ENCODE results near the gene SLC6A16. TPM values are rescaled to one million over a fixed set of nuclear protein-coding genes. Genes with fewer than 3 reads are reported as not detected.

Gene SLC6A16
- total RNA-seq, 1 experiment from 2014 or later, result 5.0 TPM

- BruUV-seq (replicated peaks), result no TSS peak
- intact Hi-C loops (cut with micrococcal nuclease), result no loop called here
- H3K79me2 ChIP-seq (ENCODE audit: insufficient read depth, low read length), result no peaks in the 10 kb centered on the region
- ChIA-PET POLR2A (no interaction called here), CTCF (no interaction called here), RAD21 (ENCODE audit: low non-redundant PET in 1 of 2, low total read pairs in 2 of 2, uncharacterized antibody in 2 of 2, unreplicated experiment in 2 of 2) (no interaction called here)
- H3K4me3 ChIP-seq (replicated peaks in 1 of 2; ENCODE audit: low read depth in 1 of 2, low read length in 2 of 2), result no peak overlapping the region
- no peak overlapping the region for H3K9ac ChIP-seq (ENCODE audit: low read length)
- H3K4me1 ChIP-seq (ENCODE audit: control insufficient read depth in 1 of 2, insufficient read depth in 2 of 2, low read length in 2 of 2), result peaks cover 0 to 6% of the 10 kb centered on the region in 2 experiments; a peak in 1 of 4 replicates
- no peaks in the 10 kb centered on the region for H3K9me3 ChIP-seq (ENCODE audit: control insufficient read depth in 1 of 2, insufficient read depth in 1 of 2, low read depth in 1 of 2, low read length in 2 of 2)
- H3K4me2 ChIP-seq (ENCODE audit: low read length), result no peak overlapping the region
- H3K36me3 ChIP-seq (ENCODE audit: control insufficient read depth in 1 of 2, insufficient read depth in 2 of 2, low read length in 2 of 2), result peaks cover 11 to 23% of the 10 kb centered on the region in 2 experiments; a peak in 3 of 4 replicates
- no peaks in the 10 kb centered on the region for H4K20me1 ChIP-seq (ENCODE audit: insufficient read depth)
- DNase-seq (ENCODE audit: low read depth, low spot score) (no peak), ATAC-seq (no peak)
- no peaks in the 10 kb centered on the region for H3K9me2 ChIP-seq (ENCODE audit: insufficient read depth)
- TF ChIP-seq SP1 (IDR thresholded peaks at IDR 0.05; ENCODE audit: low read depth) (no peak), YY1 (IDR thresholded peaks at IDR 0.05; ENCODE audit: extremely low read depth, insufficient replicate concordance, low read depth, low read length) (no peak)
- no peak overlapping the region for H3K27ac ChIP-seq (ENCODE audit: low read depth, low read length)
- H2AFZ ChIP-seq (ENCODE audit: low read depth, low read length, poor library complexity, severe bottlenecking), result no peak overlapping the region
- H3K27me3 ChIP-seq (ENCODE audit: insufficient read depth, low read length), result no peaks in the 10 kb centered on the region
Measured at GRCh38 chr19:49340069-49340864, 15.3 kb upstream of the SLC6A16 start.

- no peak overlapping the region for H3K9ac ChIP-seq (ENCODE audit: low read length)
- no peaks in the 10 kb centered on the region for H3K9me2 ChIP-seq (ENCODE audit: insufficient read depth)
- no peaks in the 10 kb centered on the region for H4K20me1 ChIP-seq (ENCODE audit: insufficient read depth)
- no peak for DNase-seq (ENCODE audit: low read depth, low spot score)
- H3K79me2 ChIP-seq (ENCODE audit: insufficient read depth, low read length), result no peaks in the 10 kb centered on the region
- H3K4me1 ChIP-seq (ENCODE audit: control insufficient read depth in 1 of 2, insufficient read depth in 2 of 2, low read length in 2 of 2), result peaks cover 0 to 6% of the 10 kb centered on the region in 2 experiments; a peak in 1 of 4 replicates
- no peaks in the 10 kb centered on the region for H3K9me3 ChIP-seq (ENCODE audit: control insufficient read depth in 1 of 2, insufficient read depth in 1 of 2, low read depth in 1 of 2, low read length in 2 of 2)
- CTCF ChIA-PET, result no interaction called here
- no peak overlapping the region for H3K4me2 ChIP-seq (ENCODE audit: low read length)
- no peak overlapping the region for H3K4me3 ChIP-seq (replicated peaks in 1 of 2; ENCODE audit: low read depth in 1 of 2, low read length in 2 of 2)
- no TSS peak for BruUV-seq (replicated peaks)
- POLR2A ChIA-PET, result no interaction called here
- H3K27me3 ChIP-seq (ENCODE audit: insufficient read depth, low read length), result no peaks in the 10 kb centered on the region
- intact Hi-C loops (cut with micrococcal nuclease), result no loop called here
- peak; percentile 39 for ATAC-seq
- no peak for TF ChIP-seq TCF7L2 (IDR thresholded peaks at IDR 0.05; ENCODE audit: borderline replicate concordance, extremely low read depth, insufficient read depth, insufficient read length)
- no peak for TF ChIP-seq MAX (IDR thresholded peaks at IDR 0.05)
- no peak for TF ChIP-seq SP1 (IDR thresholded peaks at IDR 0.05; ENCODE audit: low read depth)
- no peak for TF ChIP-seq EZH2phosphoT487 (IDR thresholded peaks at IDR 0.05; ENCODE audit: borderline replicate concordance)
- H3K27ac ChIP-seq (ENCODE audit: low read depth, low read length), result no peak overlapping the region
- no peak overlapping the region for H2AFZ ChIP-seq (ENCODE audit: low read depth, low read length, poor library complexity, severe bottlenecking)
- H3K36me3 ChIP-seq (ENCODE audit: control insufficient read depth in 1 of 2, insufficient read depth in 2 of 2, low read length in 2 of 2), result peaks cover 11 to 23% of the 10 kb centered on the region in 2 experiments; a peak in 3 of 4 replicates
- RAD21 ChIA-PET (ENCODE audit: low non-redundant PET in 1 of 2, low total read pairs in 2 of 2, uncharacterized antibody in 2 of 2, unreplicated experiment in 2 of 2), result no interaction called here
Measured at GRCh38 chr19:49339301-49340068, 14.5 kb upstream of the SLC6A16 start.

Measured in HCT116 (cell line).